ENCODE data around the gene SYTL5.
A peak's percentile ranks its signal among the peaks of the same experiment; 100 is the strongest.

Gene SYTL5

GRCh38 chrX:38154340-38154739 lies 148.0 kb downstream of the SYTL5 start:
- DNase-seq, result no peak

- no peak for DNase-seq
These were observed 148.5 kb downstream of the SYTL5 start for GRCh38 chrX:38154818-38155217.

GRCh38 chrX:38156838-38157237 lies 150.5 kb downstream of the SYTL5 start:
- DNase-seq, result no peak

GRCh38 chrX:38163193-38163592 lies 156.8 kb downstream of the SYTL5 start:
- DNase-seq, result no peak

GRCh38 chrX:38165023-38165422 lies 158.7 kb downstream of the SYTL5 start:
- DNase-seq, result no peak

GRCh38 chrX:38166478-38167083 lies 160.2 kb downstream of the SYTL5 start:
- peak; percentile 17 for DNase-seq

GRCh38 chrX:38170556-38170955 lies 164.2 kb downstream of the SYTL5 start:
- no peak for DNase-seq

GRCh38 chrX:38172596-38172995 lies 166.2 kb downstream of the SYTL5 start:
- DNase-seq, result no peak

GRCh38 chrX:38175139-38175538 lies 168.8 kb downstream of the SYTL5 start:
- DNase-seq, result no peak

GRCh38 chrX:38178396-38178795 lies 172.0 kb downstream of the SYTL5 start:
- DNase-seq, result no peak
